Astrocyte of the cerebellum (primary cell): Measurements from ENCODE around the gene SLC2A9.

ENCODE experiments used
- DNase-seq: peaks from one replicate; pipeline ENCODE4 v3.0.0-alpha.2; 2011; ENCODE audit warnings: low read depth
- H3K4me3 ChIP-seq: 2 replicates; pipeline ENCODE4 v1.5.1; 2011; ENCODE audit warnings: mild to moderate bottlenecking, low read depth, low read length, moderate library complexity
- in situ Hi-C: cut with HindIII; loops from 2 replicates; pipeline ENCODE4 v1.10.0; 2017; ENCODE audit warnings: low sequenced_read_pairs
- TF ChIP-seq, protein P1 (sequence below): IDR thresholded peaks from 2 replicates; pipeline ENCODE4 v1.5.1; 2012; ENCODE audit warnings: low read length, low read depth, moderate library complexity, mild to moderate bottlenecking; ENCODE audit errors: missing control alignments

Gene SLC2A9

DNA sequence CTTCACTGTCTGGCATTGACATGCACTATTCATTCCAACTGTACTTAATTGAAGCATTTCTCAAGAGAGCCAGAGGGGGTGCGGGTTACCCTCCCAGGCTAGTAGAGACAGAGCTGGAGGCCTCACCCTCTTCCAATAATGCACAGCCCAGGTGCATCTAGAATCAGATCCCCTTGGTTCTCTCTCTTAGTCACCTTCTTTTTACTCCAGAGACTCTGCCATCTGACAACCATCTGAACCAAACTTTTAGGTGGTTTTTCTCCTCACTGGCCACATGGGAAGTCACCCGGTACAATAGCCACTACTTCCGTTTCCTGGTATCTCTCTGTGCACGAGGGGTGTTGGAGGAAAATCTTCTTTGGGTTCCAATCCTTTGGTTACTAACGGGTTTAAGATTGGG lies 81.3 kb downstream of the SLC2A9 start:
- TF ChIP-seq, protein P1, sequence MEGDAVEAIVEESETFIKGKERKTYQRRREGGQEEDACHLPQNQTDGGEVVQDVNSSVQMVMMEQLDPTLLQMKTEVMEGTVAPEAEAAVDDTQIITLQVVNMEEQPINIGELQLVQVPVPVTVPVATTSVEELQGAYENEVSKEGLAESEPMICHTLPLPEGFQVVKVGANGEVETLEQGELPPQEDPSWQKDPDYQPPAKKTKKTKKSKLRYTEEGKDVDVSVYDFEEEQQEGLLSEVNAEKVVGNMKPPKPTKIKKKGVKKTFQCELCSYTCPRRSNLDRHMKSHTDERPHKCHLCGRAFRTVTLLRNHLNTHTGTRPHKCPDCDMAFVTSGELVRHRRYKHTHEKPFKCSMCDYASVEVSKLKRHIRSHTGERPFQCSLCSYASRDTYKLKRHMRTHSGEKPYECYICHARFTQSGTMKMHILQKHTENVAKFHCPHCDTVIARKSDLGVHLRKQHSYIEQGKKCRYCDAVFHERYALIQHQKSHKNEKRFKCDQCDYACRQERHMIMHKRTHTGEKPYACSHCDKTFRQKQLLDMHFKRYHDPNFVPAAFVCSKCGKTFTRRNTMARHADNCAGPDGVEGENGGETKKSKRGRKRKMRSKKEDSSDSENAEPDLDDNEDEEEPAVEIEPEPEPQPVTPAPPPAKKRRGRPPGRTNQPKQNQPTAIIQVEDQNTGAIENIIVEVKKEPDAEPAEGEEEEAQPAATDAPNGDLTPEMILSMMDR: no peak
- in situ Hi-C loops: no loop called here
- no peak overlapping the region for H3K4me3 ChIP-seq
- DNase-seq: no peak

DNA sequence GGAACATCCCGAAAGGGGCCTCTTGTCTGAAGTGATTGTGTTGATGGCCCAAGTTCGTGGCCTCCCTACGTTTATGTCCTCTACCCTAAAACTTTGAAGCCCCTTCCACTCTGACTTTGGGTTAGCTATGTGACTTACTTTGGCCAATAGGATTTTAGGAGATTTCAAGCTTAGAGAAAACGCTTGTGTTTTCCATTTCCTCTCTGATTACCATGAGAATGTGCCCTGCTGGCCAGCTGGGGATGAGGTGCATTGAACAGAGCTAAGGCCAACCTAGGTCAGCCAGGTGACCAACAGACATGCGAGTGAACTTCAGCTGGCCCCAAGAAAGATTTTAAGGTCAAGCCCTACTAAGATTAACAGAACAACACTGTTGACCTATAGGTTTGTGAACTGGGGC lies 82.4 kb downstream of the SLC2A9 start:
- TF ChIP-seq, protein P1: no peak
- in situ Hi-C loops: no loop called here
- no peak overlapping the region for H3K4me3 ChIP-seq
- no peak for DNase-seq

DNA sequence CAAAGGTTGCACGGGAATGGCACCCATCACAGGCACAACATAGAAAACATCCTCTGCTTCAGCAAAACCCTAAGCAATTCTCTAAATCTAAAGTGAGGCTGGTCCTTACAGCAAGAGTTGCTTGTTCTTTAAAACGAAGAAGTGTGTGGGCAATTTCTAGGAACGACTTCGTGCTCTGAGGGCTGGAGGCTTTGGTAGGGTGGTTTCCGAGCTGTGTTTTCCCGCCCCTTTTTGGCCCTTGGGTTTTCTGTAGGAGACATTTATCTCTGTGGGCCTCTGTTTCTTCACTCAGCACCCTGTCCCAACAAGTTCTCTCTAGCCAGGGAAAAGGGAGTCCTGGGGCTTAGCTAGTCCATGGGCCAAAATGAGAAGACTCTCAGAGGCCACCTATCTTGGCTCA lies 84.2 kb downstream of the SLC2A9 start:
- H3K4me3 ChIP-seq: no peak overlapping the region
- in situ Hi-C loops: no loop called here
- no peak for DNase-seq
- TF ChIP-seq, protein P1: no peak

DNA sequence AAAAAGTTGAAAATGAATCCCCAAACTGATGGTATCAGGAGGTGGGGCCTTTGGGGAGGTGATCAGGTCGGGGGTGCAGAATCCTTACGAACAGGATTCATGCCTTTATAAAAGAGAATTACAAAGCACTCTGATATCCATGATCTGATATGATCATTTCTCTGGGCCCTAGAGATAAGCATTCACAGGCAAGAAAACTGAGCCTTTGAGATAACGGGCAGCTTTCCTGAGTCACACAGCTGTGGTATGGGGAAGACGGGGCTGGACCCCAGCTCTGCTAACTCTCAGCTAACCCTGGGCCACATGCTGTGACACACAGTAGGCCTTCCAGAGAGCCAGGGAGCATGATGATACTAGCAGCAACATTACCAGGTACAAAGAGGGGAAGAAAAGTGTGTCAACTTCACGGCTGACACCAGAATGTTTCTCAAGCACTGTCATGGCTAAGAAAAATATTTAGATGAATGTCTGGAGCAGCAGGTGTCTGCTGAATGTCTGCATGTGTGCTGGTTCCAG lies 85.1 kb downstream of the SLC2A9 start:
- no peak overlapping the region for H3K4me3 ChIP-seq
- in situ Hi-C loops: no loop called here
- TF ChIP-seq, protein P1: no peak
- DNase-seq: no peak

DNA sequence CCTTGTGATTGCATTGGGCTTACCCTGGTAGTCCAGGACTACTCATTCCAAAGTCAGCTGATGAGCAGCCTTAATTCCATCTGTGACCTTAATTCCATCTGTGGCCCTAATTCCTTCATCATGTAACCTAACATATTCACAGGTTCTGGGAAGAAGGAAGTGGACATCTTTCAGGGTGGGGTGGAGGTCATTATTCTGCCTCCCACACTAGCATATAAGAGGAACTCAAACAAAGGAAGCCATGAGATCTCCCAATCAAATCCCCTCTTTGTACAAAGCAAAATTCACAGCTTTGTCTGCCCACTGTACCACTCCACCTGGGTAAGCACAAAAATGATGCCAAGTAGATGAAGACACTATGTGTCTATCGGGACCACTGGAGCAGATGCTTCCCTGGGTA lies 87.3 kb downstream of the SLC2A9 start:
- DNase-seq: no peak
- TF ChIP-seq, protein P1: no peak
- no peak overlapping the region for H3K4me3 ChIP-seq
- in situ Hi-C loops: no loop called here

DNA sequence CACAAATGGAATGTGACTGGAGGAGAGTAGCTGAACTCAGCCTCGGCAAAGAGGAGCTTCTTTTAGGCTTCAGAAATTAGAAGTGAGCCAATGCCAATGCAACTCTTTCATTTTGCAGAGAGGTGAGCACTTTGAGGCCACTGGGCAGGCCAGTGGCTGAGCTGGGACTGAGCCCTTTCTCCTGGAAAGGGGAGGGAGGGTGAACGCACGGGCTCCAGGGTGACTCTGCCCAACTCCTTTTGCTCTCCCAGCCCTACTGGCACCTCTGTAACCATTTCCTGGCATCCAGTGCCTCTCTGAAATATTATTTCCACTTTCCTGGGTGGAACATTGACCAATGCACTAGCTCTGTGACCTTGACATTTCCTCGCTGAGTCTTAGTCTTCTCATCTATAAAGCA lies 88.1 kb downstream of the SLC2A9 start:
- DNase-seq: no peak
- in situ Hi-C loops: no loop called here
- no peak overlapping the region for H3K4me3 ChIP-seq
- TF ChIP-seq, protein P1: no peak

DNA sequence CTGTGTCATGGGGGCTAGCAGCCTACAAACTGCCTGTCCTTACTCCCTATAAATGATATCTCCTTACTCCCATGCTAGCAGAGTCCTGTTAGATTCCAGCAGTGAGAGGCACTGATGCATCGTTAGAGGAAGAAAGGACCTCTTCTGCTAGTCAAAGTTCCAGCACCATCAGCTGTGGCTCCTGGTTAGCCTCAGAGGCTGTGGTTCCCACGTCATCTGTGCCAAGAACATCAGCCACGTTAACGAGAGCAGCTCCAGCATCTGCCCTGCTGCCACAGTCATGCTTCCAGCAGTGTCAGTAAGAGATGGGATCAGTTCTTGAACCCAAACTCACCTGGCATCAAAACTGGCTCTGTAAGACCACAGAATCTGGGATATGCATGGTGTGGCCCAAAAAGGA lies 88.5 kb downstream of the SLC2A9 start:
- no peak overlapping the region for H3K4me3 ChIP-seq
- TF ChIP-seq, protein P1: no peak
- no peak for DNase-seq
- in situ Hi-C loops: no loop called here
